ENCODE data around the gene SLC17A7.

The SLC17A7 gene

DNA sequence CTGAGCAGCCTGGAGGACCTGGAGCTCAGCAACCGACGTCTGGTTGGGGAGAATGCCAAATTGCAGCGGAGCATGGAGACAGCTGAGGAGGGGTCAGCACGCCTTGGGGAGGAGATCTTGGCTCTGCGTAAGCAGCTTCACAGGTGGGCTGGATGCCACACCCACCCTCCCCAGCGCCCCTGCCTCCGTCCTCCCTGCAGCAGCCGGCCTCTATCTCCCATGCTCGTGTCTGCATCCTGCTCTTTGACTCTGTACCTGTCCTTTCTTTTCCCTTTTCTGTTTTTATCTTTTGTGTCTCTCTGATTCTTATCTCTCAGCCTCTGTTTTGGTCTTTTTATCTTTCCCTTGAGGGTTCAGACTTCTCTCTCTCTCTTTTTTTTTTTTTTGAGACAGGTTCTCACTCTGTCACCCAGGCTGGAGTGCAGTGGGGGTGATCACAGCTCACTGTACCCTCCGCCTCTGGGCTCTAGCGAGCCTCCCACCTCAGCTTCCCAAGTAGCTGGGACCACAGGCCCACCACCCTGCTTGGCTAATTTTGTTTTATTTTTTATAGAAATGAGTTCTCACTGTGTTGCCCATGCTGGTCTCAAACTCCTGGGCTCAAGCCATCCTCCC, 43.2 kb downstream of the SLC17A7 start:
- no peak overlapping the region for H3K4me3 ChIP-seq (ENCODE audit: low read depth, low read length)
- TF ChIP-seq, protein P1, sequence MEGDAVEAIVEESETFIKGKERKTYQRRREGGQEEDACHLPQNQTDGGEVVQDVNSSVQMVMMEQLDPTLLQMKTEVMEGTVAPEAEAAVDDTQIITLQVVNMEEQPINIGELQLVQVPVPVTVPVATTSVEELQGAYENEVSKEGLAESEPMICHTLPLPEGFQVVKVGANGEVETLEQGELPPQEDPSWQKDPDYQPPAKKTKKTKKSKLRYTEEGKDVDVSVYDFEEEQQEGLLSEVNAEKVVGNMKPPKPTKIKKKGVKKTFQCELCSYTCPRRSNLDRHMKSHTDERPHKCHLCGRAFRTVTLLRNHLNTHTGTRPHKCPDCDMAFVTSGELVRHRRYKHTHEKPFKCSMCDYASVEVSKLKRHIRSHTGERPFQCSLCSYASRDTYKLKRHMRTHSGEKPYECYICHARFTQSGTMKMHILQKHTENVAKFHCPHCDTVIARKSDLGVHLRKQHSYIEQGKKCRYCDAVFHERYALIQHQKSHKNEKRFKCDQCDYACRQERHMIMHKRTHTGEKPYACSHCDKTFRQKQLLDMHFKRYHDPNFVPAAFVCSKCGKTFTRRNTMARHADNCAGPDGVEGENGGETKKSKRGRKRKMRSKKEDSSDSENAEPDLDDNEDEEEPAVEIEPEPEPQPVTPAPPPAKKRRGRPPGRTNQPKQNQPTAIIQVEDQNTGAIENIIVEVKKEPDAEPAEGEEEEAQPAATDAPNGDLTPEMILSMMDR (IDR thresholded peaks at IDR 0.05; ENCODE audit: low read depth, low read length): no peak

DNA sequence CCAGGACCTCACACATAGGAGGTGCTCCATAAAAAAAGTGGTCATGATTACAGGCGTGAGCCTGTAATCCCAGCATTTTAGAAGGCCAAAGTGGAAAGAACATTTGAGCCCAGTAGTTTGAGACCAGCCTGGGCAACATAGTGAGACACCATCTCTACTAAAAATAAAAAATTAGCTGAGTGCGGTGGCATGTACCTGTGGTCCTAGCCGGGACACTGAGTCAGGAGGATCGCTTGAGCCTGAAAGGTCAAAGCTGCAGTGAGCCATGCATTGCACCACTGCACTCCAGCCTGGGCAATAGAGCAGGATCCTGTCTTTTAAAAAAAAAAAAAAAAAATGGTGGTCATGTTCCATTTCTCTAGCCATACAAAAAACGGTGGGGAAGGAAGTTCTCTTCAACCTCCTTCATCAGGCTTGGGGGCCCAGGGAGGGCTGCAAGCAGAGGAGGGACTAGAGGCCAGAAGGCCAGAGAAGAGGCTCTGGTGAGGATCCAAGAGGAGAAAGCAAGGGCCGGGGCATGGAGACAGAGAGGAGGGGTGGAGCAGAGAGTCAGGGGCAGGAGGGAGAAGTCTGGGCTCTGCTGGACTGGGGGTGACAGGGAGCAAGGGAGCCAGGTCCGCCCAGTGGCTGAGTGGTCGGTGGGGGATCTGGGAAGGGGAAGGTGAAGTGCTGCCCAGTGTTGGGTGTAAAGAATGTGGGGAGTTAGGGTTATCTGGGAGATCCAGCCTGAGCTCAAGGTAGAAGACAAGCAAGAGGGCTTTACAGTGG, 44.4 kb downstream of the SLC17A7 start:
- no peak overlapping the region for H3K4me3 ChIP-seq (ENCODE audit: low read depth, low read length)
- TF ChIP-seq, protein P1 (IDR thresholded peaks at IDR 0.05; ENCODE audit: low read depth, low read length): no peak

DNA sequence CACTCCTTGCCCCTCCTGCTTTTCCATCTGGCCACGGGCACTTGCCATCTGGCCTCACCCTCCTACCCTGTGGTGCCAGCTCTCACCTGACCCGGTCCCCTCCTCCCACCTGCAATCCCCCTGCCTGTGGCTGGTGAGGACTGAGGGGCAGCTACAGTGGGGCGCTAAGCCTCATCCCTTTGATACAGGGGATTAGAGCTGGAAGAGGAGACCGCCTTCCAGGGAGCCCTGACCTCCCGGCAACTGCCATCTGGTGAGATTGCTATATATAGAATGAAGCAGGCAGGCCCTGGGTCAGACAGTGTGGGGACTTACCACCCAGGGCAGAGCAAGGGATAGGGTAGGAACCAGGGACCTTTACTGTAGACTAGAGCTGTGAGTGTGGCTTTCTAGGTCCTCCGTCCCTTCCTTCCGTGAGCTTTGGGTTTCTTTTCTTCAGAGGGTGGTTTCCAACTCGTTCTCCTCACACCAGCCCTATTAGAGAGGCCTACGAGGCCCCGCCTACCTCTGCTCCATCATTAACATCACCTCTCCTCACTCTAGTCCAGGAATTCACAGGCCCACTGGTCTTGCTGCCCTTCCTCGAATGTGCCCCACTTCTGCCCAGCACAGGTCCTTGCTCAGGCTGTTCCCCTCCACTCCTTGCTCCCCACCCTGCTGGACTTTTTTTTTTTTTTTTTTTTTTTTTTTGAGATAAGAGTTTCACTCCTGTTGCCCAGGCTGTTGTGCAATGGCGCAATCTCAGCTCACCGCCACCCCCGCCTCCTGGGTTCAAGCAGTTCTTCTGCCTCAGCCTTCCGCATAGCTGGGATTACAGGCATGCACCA, 45.5 kb downstream of the SLC17A7 start:
- no peak overlapping the region for H3K4me3 ChIP-seq (ENCODE audit: low read depth, low read length)
- TF ChIP-seq, protein P1 (IDR thresholded peaks at IDR 0.05; ENCODE audit: low read depth, low read length): no peak

DNA sequence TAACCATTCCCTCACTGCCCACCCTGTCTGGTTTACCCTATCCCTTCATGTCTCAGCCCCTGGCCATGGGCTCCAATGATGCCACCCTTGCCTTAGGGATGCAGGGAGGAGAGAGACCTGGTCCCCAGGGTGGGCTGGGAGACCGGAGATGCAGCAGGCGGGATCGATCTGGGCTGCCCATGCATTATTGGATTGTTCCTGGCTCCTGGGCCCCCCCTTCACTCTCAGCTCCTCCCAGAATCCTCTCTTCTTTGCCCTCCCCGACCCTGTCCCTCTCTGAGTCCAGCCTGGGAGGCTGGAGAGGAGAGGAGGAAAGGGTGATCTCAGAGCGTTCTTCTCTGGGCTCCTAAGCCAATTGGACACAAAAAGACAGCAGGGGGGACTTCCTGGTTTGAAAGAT, 47.4 kb downstream of the SLC17A7 start:
- TF ChIP-seq, protein P1 (IDR thresholded peaks at IDR 0.05; ENCODE audit: low read depth, low read length): no peak
- no peak overlapping the region for H3K4me3 ChIP-seq (ENCODE audit: low read depth, low read length)

DNA sequence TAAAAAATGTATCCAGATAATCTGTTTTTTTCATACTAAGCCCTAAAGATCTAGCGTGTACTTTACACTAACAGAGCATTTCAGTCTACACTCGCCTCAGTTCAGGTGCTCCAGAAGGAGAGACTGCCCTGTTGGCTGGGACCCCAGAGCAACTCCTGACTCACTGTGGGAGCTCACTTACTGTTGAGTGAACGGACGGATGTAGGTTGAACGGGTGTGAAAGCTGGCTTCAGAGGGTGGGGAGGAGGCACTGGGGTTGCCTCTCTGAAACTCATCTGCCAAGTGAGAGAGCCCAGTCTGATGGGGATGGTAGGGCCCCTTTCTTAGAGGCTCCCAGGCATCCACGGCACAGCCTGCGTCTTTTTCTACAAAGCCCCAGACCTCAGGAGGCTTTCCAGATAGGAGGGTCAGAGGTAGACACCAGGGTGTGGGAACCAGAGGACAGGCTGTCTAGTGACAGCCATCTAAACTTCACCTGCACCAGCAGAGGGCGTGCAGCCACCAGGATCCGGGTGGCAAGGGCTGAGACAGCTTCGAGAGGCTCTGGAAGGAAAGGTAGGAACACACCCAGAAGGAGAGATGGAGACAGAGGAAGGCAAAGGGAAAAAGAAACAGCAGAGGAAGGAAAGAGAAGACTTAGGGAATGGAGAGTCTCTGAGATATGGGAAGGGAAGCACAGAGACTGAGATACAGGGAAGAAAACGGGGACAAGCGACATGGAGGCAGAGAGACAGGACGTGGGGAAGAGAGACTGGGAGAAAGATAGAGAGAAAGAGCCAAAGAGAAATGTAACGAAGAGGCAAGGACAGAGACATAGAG, 49.5 kb downstream of the SLC17A7 start:
- TF ChIP-seq, protein P1 (IDR thresholded peaks at IDR 0.05; ENCODE audit: low read depth, low read length): peak; percentile 71
- H3K4me3 ChIP-seq (ENCODE audit: low read depth, low read length): no peak overlapping the region

DNA sequence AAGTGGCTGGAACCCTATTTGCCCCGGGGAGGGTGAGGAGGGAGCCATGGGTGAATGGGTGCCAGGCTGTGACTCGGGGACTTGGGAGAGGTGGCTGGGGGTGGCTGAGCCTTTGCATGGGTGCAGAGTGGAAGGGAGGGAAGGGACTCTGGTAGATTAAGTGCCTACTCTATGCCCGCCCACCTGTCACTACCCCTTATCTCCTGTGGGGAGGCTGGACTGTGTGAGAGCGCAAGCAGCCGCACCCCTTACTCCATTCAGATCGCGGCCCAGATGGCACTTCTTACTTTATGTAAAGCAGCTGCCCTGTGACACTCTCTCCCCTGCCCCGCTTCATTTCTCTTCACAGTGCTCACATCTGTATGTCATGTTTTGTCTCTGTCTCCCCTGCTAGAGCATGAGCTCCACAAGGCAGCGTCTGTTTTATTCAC, 50.4 kb downstream of the SLC17A7 start:
- no peak overlapping the region for H3K4me3 ChIP-seq (ENCODE audit: low read depth, low read length)

More for the DNA sequence above, 50.4 kb downstream of the SLC17A7 start:
- TF ChIP-seq, protein P1 (IDR thresholded peaks at IDR 0.05; ENCODE audit: low read depth, low read length): no peak
